Vagina (tissue), 2 donors: Measurements from ENCODE around the gene SESTD1. TPM values are rescaled to one million over a fixed set of nuclear protein-coding genes. Genes with fewer than 3 reads are reported as not detected.
"Not testable (repeated sequence)": the region's sequence is repeated elsewhere in the genome, so short reads cannot be mapped to it uniquely, and the experiment has no call there.

ENCODE experiments used
- DNase-seq, 2 donors: peaks; one replicate each; pipeline ENCODE4 v3.0.0-alpha.2; 2017; ENCODE audit errors: extremely low spot score in 2 of 2
- H3K27ac ChIP-seq: fragments of 200-600 bp; sonication (generic); one replicate; pipeline ENCODE4 v1.5.1; 2019
- H3K27me3 ChIP-seq: fragments of 200-600 bp; sonication (generic); one replicate; pipeline ENCODE4 v1.5.1; 2019
- H3K36me3 ChIP-seq, 2 donors: fragments of 200-600 bp; sonication (generic); one replicate each; pipeline ENCODE4 v1.5.1; 2017 to 2019
- H3K4me1 ChIP-seq: fragments of 200-600 bp; sonication (generic); one replicate; pipeline ENCODE4 v1.5.1; 2019
- H3K4me3 ChIP-seq, 2 donors: fragments of 200-600 bp; sonication (generic); 1 replicate in 1 of 2; 2 replicates in 1 of 2; pipeline ENCODE4 v1.5.1; 2016 to 2019
- H3K9me3 ChIP-seq: fragments of 200-600 bp; sonication (generic); one replicate; pipeline ENCODE4 v1.5.1; 2019
- POLR2A ChIP-seq, 2 donors: fragments of 450-650 bp; IDR thresholded peaks; one replicate each; pipeline ENCODE4 v1.6.1; 2017; ENCODE audit warnings: antibody characterized with exemption in 2 of 2, mild to moderate bottlenecking in 2 of 2, moderate library complexity in 2 of 2
- POLR2AphosphoS5 ChIP-seq, 2 donors: sonication (generic); formaldehyde crosslinking; IDR thresholded peaks; one replicate each; pipeline ENCODE4 v1.9.0; 2017; ENCODE audit warnings: antibody characterized with exemption in 2 of 2, mild to moderate bottlenecking in 2 of 2, low read depth in 1 of 2; ENCODE audit not compliant: insufficient read depth in 1 of 2
- intact Hi-C: fragments of 100-400 bp; cut with DNase I; formaldehyde crosslinking; loops from one replicate; pipeline ENCODE4 v1.15.1; 2023
- total RNA-seq: library from RNA; depleted of rRNA; stranded (reverse); fragments of >200 nt; gene quantifications from one replicate; pipeline ENCODE4 v1.2.3, GENCODE V29; 2016
- TF ChIP-seq, protein P1 (sequence below), 3 experiments: fragments of 450-650 bp in 2 of 3; fragments of 200-600 bp in 1 of 3; sonication (generic) in 1 of 3; IDR thresholded peaks; one replicate each; pipeline ENCODE4 v1.5.1; 2017 to 2019; ENCODE audit warnings: antibody characterized with exemption in 3 of 3, mild to moderate bottlenecking in 2 of 3, moderate library complexity in 2 of 3

Gene SESTD1
- total RNA-seq, 1 donor from 2014 or later, result 23.3 TPM

DNA sequence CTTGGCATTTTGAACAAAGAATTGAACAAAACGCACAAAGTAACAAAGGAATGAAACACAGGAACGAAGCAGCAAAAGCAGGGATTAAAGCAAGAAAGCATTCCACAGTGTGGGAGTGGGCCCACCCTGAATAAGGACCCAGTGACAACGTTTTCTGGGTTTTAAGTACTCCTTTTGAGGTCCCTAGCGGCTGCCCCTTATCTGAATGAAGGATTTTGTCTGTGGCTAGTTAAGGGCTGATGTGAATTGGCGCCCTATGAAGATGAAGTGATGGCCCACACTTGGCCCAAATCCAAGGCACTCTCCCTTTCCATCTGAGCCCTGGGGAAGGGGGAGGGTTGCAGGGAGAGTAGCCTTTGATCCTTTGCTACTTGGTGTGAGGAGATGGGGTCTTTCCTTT is 206.9 kb downstream of the SESTD1 start:
- no peak overlapping the region for H3K27ac ChIP-seq
- intact Hi-C loops, result no loop called here
- no peak for TF ChIP-seq POLR2A (IDR thresholded peaks at IDR 0.05)
- TF ChIP-seq, protein P1, sequence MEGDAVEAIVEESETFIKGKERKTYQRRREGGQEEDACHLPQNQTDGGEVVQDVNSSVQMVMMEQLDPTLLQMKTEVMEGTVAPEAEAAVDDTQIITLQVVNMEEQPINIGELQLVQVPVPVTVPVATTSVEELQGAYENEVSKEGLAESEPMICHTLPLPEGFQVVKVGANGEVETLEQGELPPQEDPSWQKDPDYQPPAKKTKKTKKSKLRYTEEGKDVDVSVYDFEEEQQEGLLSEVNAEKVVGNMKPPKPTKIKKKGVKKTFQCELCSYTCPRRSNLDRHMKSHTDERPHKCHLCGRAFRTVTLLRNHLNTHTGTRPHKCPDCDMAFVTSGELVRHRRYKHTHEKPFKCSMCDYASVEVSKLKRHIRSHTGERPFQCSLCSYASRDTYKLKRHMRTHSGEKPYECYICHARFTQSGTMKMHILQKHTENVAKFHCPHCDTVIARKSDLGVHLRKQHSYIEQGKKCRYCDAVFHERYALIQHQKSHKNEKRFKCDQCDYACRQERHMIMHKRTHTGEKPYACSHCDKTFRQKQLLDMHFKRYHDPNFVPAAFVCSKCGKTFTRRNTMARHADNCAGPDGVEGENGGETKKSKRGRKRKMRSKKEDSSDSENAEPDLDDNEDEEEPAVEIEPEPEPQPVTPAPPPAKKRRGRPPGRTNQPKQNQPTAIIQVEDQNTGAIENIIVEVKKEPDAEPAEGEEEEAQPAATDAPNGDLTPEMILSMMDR (IDR thresholded peaks at IDR 0.05), result no peak
- TF ChIP-seq POLR2AphosphoS5 (IDR thresholded peaks at IDR 0.05; ENCODE audit: insufficient read depth in 1 of 2, low read depth in 1 of 2), result no peak

DNA sequence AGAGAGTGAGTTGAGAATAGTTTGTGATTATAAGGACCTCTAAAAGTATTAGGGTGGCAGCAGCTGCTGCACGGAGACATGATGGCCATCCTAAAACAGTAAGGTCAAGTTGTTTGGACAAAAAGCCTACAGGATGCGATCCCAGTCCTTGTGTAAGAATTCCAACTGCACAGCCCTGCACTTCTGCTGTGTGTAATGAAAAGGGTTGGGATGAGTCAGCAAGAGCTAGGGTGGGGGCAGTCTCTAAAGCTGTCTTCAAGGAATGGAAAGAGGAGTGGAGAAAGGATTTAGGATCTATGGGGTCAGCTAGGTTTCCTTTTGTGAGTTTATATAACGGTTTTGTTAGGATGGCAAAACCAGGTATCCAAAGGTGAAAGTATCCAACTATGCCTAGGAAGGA is 211.1 kb downstream of the SESTD1 start:
- intact Hi-C loops, H3K36me3 ChIP-seq, DNase-seq: not testable (repeated sequence)

More for the DNA sequence above, 206.9 kb downstream of the SESTD1 start:
- Histone ChIP-seq H3K9me3 (no peaks in the 10 kb centered on the region), H3K36me3 (no peaks in the 10 kb centered on the region), H3K27me3 (no peaks in the 10 kb centered on the region), H3K4me3 (no peak overlapping the region), H3K4me1 (no peaks in the 10 kb centered on the region)
- no peak for DNase-seq

More for the DNA sequence above, 211.1 kb downstream of the SESTD1 start:
- H3K27ac ChIP-seq, H3K4me3 ChIP-seq, H3K9me3 ChIP-seq, H3K4me1 ChIP-seq, H3K27me3 ChIP-seq: not testable (repeated sequence)

Other genes starting within 250 kb of the SESTD1 start
- 2.0 TPM for gene CCDC141, start 214.7 kb downstream of the SESTD1 start, total RNA-seq